Neural cell (in vitro differentiated cells): Measurements from ENCODE around the gene DNAJC18. TPM values are rescaled to one million over a fixed set of nuclear protein-coding genes. Genes with fewer than 3 reads are reported as not detected.
A peak's percentile ranks its signal among the peaks of the same experiment; 100 is the strongest.

Experiments used
- H2AFZ ChIP-seq: fragments of 200-600, 300-800 bp; sonication (generic), shearing (Covaris generic); 2 replicates; pipeline ENCODE4 v1.6.0; 2014; ENCODE audit warnings: low read depth, mild to moderate bottlenecking, antibody characterized with exemption, low read length, moderate library complexity
- H3F3A ChIP-seq: fragments of 200-600 bp; shearing (Covaris generic); 2 replicates; pipeline ENCODE4 v1.6.1; 2016; ENCODE audit warnings: mild to moderate bottlenecking, moderate library complexity, mixed read lengths, antibody characterized with exemption, low read length; ENCODE audit not compliant: insufficient read depth, poor library complexity, severe bottlenecking
- H3K27ac ChIP-seq: fragments of 200-600, 300-800 bp; sonication (generic), shearing (Covaris generic); 2 replicates; pipeline ENCODE4 v1.5.1; 2014; ENCODE audit warnings: mild to moderate bottlenecking, low read length, moderate library complexity
- H3K27me3 ChIP-seq: fragments of 300-800, 200-600 bp; sonication (generic), shearing (Covaris generic); 2 replicates; pipeline ENCODE4 v1.6.0; 2014; ENCODE audit warnings: mild to moderate bottlenecking, low read depth, low read length, moderate library complexity; ENCODE audit not compliant: insufficient read depth
- H3K36me3 ChIP-seq: fragments of 300-800, 200-600 bp; sonication (generic), shearing (Covaris generic); 2 replicates; pipeline ENCODE4 v1.5.1; 2014; ENCODE audit warnings: mild to moderate bottlenecking, antibody characterized with exemption, low read length, moderate library complexity; ENCODE audit not compliant: insufficient read depth
- H3K4me2 ChIP-seq: fragments of 300-800, 200-600 bp; sonication (generic), shearing (Covaris generic); 2 replicates; pipeline ENCODE4 v1.6.0; 2014; ENCODE audit warnings: mild to moderate bottlenecking, low read length
- H3K4me3 ChIP-seq: fragments of 300-800, 200-600 bp; sonication (generic), shearing (Covaris generic); 2 replicates; pipeline ENCODE4 v1.5.1; 2014; ENCODE audit warnings: mild to moderate bottlenecking, low read length, moderate library complexity
- H3K79me2 ChIP-seq: fragments of 200-600 bp; shearing (Covaris generic); replicated peaks from 2 replicates; pipeline ENCODE4 v1.6.0; 2014; ENCODE audit warnings: mild to moderate bottlenecking, low read length, moderate library complexity; ENCODE audit not compliant: insufficient read depth
- H3K9ac ChIP-seq: fragments of 300-800, 200-600 bp; sonication (generic), shearing (Covaris generic); 2 replicates; pipeline ENCODE4 v1.6.1; 2016; ENCODE audit warnings: mild to moderate bottlenecking, low read length, mixed read lengths
- H3K9me2 ChIP-seq: fragments of 200-600 bp; shearing (Covaris generic); 2 replicates; pipeline ENCODE4 v1.6.1; 2016; ENCODE audit warnings: mild to moderate bottlenecking, low read length, mixed read lengths; ENCODE audit not compliant: insufficient read depth
- H3K9me3 ChIP-seq: fragments of 200-600, 300-800 bp; sonication (generic), shearing (Covaris generic); 2 replicates; pipeline ENCODE4 v1.6.1; 2016; ENCODE audit warnings: mild to moderate bottlenecking, mixed run types, low read length, moderate library complexity, mixed read lengths
- H4K20me1 ChIP-seq: fragments of 200-600 bp; shearing (Covaris generic); 2 replicates; pipeline ENCODE4 v1.6.1; 2016; ENCODE audit warnings: mild to moderate bottlenecking, mixed run types; ENCODE audit not compliant: insufficient read depth
- CTCF ChIP-seq: fragments of 450-650 bp; IDR thresholded peaks from 2 replicates; pipeline ENCODE4 v1.5.1; 2014; ENCODE audit warnings: antibody characterized with exemption, mild to moderate bottlenecking, moderate library complexity; ENCODE audit not compliant: poor library complexity, severe bottlenecking
- EP300 ChIP-seq: fragments of 450-650 bp; conservative IDR thresholded peaks from 2 replicates; pipeline ENCODE4 v1.6.1; 2014; ENCODE audit warnings: antibody characterized with exemption, mild to moderate bottlenecking, moderate library complexity; ENCODE audit not compliant: poor library complexity, severe bottlenecking
- EZH2 ChIP-seq: fragments of 200-600, 300-800 bp; shearing (Covaris generic), sonication (generic); IDR thresholded peaks from 2 replicates; pipeline ENCODE4 v1.6.1; 2014; ENCODE audit warnings: antibody characterized with exemption, low read length, borderline replicate concordance, mild to moderate bottlenecking; ENCODE audit not compliant: insufficient read depth, poor library complexity, severe bottlenecking
- MXI1 ChIP-seq: fragments of 450-650 bp; conservative IDR thresholded peaks from 2 replicates; pipeline ENCODE4 v1.6.1; 2014; ENCODE audit warnings: antibody characterized with exemption, mild to moderate bottlenecking; ENCODE audit not compliant: poor library complexity, severe bottlenecking
- POLR2AphosphoS5 ChIP-seq: IDR thresholded peaks from 2 replicates; pipeline ENCODE4 v1.6.1; 2012
- RAD21 ChIP-seq: fragments of 450-650 bp; conservative IDR thresholded peaks from 2 replicates; pipeline ENCODE4 v1.6.1; 2014; ENCODE audit warnings: antibody characterized with exemption, mild to moderate bottlenecking, moderate library complexity
- REST ChIP-seq: IDR thresholded peaks from 2 replicates; pipeline ENCODE4 v1.6.1; 2012; ENCODE audit warnings: borderline replicate concordance
- SMC3 ChIP-seq: fragments of 450-650 bp; conservative IDR thresholded peaks from 2 replicates; pipeline ENCODE4 v1.6.1; 2014; ENCODE audit warnings: antibody characterized with exemption, mild to moderate bottlenecking, moderate library complexity; ENCODE audit not compliant: poor library complexity
- TAF1 ChIP-seq: IDR thresholded peaks from 2 replicates; pipeline ENCODE4 v1.6.1; 2012; ENCODE audit warnings: low read depth
- polyA minus RNA-seq: library from RNA; depleted of rRNA, polyadenylated mRNA; stranded (reverse); fragments of >200 nt; gene quantifications from 2 replicates; pipeline ENCODE4 v1.2.3, GENCODE V29; 2014
- polyA plus RNA-seq: library from polyadenylated mRNA; depleted of rRNA; stranded (reverse); fragments of >200 nt; gene quantifications from 2 replicates; pipeline ENCODE4 v1.2.3, GENCODE V29; 2014

Gene DNAJC18
- polyA plus RNA-seq = 40.2 and 44.4 TPM in 2 replicates
- polyA minus RNA-seq = 72.6 and 90.3 TPM in 2 replicates

- H3K9me2 ChIP-seq = no peaks in the 10 kb centered on the region
- H3K9ac ChIP-seq = peak within 1 kb of the TSS; percentile 95
- no peaks in the 10 kb centered on the region for H3K27me3 ChIP-seq
These were observed at the start of gene DNAJC18 for GRCh38 chr5:139439013-139439903. Gene DNAJC18, minus strand, starts transcription at chr5:139439525. Its CDS starts 80 bp downstream, at chr5:139439445.

More at GRCh38 chr5:139439013-139439903, at the start of gene DNAJC18:
- TF ChIP-seq REST = peak; percentile 69
- TF ChIP-seq EP300 = peak; percentile 62
- TF ChIP-seq EZH2 = no peak
- no peak for TF ChIP-seq TAF1
- peak; percentile 59 for TF ChIP-seq SMC3
- peak; percentile 48 for TF ChIP-seq RAD21
- TF ChIP-seq POLR2AphosphoS5 = peak; percentile 86
- TF ChIP-seq MXI1 = peak; percentile 75
- peak; percentile 25 for TF ChIP-seq CTCF
- no peaks in the 10 kb centered on the region for H3K36me3 ChIP-seq
- H3K79me2 ChIP-seq = peaks cover 3% of the 10 kb centered on the region
- H3K4me3 ChIP-seq = peak within 1 kb of the TSS; percentile 85
- H3F3A ChIP-seq = no peaks in the 10 kb centered on the region
- H3K9me3 ChIP-seq = no peaks in the 10 kb centered on the region
- H3K27ac ChIP-seq = peak within 1 kb of the TSS; percentile 89
- peak within 1 kb of the TSS; percentile 98 for H3K4me2 ChIP-seq
- no peaks in the 10 kb centered on the region for H4K20me1 ChIP-seq
- H2AFZ ChIP-seq = peak within 1 kb of the TSS; percentile 96
